Suppressor macrophage treated with lipopolysaccharide for 1 hour (primary cell): Measurements from ENCODE around the gene RPL18.
A peak's percentile ranks its signal among the peaks of the same experiment; 100 is the strongest.
"Not testable (repeated sequence)": the region's sequence is repeated elsewhere in the genome, so short reads cannot be mapped to it uniquely, and the experiment has no call there.

Source experiments
- DNase-seq, 3 donors: peaks; one replicate each; pipeline ENCODE4 v3.0.0-alpha.2; 2020 to 2022

The RPL18 gene

GRCh38 chr19:48618916-48619691 is at the start of gene RPL18, which contains the start of gene SPHK2:
RPL18 (minus strand) TSS chr19:48619178; CDS start chr19:48619143, 35 bp downstream.
SPHK2 (plus strand) TSS chr19:48619506; CDS start chr19:48620515, 1,009 bp downstream.
- peak; percentile 97 to 99 (median 98) for DNase-seq

DNA sequence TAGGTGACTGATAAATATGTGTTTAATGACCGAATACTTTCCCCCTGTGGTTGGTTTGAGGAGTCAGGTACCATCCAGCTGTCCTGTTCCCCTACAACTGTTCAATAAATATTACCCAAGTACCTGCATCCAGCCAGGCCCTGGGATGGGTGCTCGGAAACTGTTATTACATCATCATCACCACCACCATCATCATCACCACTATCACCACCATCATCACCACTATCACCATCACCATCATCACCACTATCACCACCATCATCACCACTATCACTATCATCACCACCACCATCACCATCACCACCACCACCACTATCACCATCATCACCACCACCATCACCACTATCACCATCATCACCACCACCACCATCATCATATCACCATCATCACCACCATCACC is 49.8 kb upstream of the RPL18 start:
- no peak for DNase-seq

DNA sequence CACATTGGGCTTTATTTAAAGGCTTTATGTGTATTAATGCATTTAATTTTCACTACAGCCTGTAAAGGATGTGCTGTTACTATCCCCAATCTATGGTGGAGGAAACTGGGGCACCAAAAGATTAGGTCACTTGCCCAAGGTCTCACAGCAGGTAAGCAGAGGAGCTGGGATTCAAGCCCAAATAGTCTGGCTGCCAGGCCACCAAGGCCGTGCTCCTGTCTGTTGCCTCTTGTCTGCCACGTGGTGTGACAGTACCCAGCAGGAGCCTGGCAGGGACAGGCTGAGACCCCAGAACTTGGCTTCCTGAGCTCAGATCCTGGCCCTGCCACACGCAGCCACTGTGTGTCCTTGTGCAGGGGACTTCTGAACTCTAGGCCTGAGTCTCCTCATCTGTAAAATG is 49.4 kb upstream of the RPL18 start:
- DNase-seq: no peak

DNA sequence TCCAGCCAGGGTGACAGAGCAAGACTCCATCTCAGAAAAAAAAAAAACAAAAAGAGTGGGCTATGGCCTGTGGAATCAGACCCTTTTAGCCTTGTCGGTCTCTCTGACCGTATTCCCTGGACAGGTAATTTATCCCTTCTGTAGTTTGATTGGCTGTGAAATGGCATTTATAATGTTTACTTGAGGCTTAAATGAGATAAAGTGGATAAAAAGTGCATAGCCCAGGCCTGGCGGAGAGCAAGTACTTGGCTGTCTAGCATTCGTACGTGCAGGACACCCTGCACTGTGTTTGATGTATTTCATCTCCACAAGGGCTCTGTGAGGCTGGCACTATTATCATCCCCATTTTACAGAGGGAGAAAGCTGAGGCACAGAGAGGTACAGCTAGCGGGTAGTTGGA is 46.8 kb upstream of the RPL18 start:
- DNase-seq: no peak

DNA sequence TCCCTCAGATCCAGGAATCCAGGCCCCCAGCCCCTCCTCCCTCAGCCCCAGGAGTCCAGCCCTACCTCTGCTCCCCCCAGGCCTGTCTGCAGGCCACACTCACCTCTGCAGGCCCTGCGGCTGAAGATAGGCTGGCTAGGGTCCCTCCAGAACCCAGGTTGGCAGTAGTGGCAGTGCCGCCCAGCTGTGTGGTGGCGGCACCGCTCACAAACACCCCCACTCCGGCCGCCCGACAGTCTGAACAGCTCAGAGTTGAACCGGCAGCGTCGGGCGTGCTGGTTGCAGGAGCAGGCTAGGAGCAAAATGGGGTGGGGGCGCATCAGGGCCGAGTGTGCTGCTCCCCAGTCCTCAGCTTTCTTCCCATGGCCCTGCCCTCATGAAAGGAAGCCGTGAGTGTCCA is 45.5 kb upstream of the RPL18 start:
- DNase-seq: no peak

DNA sequence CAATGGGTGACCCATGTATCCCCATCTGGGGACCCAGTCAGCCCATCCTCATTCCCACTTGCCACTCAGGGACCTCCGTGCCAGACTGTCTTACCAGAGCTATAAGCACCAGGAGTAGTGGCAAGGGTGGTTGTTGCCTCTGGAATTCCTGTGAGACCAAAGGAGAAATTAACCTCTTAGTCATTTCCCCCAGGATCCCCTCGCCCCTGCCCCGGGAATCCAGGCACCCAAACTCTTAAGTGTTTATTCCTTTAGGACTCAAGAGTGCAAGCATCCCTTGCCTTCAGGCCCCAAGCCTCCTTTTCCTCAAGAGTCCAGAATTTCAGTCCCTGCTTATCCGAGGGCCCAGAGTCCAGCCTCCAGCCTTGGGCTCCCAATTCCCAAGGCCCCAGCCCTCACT is 44.7 kb upstream of the RPL18 start:
- DNase-seq: no peak

GRCh38 chr19:48661711-48662090 is 42.7 kb upstream of the RPL18 start:
- DNase-seq: no peak

- DNase-seq: peak; percentile 93 to 95 (median 95)
Observed at GRCh38 chr19:48660852-48661710, 42.1 kb upstream of the RPL18 start.

DNA sequence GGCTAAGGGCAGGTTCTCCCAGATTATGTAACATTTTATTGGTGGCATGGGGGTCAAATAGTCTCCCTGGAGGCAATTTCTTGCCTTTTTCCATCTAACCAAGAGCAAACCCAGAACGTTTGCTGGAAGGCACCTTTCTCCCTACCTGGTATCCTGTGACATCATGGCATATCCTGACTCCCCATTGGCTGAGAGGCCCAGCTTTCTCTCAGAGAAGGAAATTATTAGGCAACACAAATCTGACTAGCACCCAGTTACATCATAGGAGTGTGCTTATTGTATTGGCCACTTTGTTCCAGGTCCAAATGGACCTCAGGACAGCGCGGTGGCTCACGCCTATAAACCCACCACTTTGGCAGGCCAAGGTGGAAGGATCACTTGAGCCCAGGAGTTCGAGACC is 40.8 kb upstream of the RPL18 start:
- peak; percentile 39 to 53 (median 48) for DNase-seq

DNA sequence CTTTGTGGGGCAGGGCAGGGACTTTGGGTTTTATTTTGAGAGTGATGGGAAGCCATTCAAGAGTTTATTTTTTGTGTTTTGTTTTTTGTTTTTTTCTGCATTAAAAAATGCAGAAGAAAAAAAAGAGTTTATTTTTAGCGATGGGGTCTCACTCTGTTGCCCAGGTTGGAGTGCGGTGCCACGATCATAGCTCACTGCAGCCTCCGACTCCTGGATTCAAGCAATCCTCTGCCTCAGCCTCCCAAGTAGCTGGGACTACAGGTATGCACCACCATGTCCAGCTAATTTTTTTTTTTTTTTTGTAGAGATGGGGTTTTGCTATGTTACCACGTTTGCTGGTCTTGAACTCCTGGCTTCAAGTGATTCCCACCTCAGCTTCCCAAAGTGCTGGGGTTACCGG is 39.5 kb upstream of the RPL18 start:
- DNase-seq: no peak

DNA sequence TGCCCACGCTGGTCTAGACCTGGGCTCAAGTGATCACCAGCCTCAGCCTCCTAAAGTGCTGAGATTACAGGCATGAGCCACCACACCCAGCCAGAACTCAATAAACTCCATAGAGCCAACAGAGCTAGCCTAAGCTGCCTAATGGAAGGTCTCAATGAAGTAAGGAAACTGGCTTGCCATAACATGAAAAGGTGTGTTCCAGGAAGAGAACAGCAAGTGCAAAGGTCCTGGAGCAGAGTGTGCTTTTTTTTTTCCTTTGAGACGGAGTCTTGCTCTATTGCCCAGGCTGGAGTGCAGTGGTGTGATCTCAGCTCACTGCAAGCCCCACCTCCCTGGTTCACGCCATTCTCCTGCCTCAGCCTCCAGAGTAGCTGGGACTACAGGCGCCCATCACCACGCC is 38.9 kb upstream of the RPL18 start:
- not testable (repeated sequence) for DNase-seq

- DNase-seq: no peak
Observed at GRCh38 chr19:48656840-48657474, 38.0 kb upstream of the RPL18 start.

- no peak for DNase-seq
Observed at GRCh38 chr19:48654299-48655059, 35.5 kb upstream of the RPL18 start.

GRCh38 chr19:48651683-48652048 is 32.7 kb upstream of the RPL18 start:
- DNase-seq: no peak

- no peak for DNase-seq
Observed at GRCh38 chr19:48650974-48651682, 32.1 kb upstream of the RPL18 start.

DNA sequence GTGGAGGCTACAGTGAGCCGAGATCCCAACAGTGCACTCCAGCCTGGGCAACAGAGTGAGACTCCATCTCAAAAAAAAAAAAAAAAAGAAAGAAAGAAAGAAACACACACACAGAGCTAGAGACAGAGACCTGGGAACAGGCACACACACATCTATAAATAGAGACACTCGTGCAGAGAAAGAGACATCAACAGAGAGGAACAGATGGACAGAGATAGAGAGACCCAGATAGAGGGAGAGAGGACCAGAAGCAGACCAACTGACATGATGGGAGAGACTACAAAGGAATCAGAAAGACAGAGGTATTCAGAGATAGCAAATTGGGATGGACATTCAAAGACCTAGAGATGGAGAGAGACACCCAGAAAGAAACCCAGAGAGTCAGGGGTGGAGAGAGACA is 29.2 kb upstream of the RPL18 start:
- no peak for DNase-seq

DNA sequence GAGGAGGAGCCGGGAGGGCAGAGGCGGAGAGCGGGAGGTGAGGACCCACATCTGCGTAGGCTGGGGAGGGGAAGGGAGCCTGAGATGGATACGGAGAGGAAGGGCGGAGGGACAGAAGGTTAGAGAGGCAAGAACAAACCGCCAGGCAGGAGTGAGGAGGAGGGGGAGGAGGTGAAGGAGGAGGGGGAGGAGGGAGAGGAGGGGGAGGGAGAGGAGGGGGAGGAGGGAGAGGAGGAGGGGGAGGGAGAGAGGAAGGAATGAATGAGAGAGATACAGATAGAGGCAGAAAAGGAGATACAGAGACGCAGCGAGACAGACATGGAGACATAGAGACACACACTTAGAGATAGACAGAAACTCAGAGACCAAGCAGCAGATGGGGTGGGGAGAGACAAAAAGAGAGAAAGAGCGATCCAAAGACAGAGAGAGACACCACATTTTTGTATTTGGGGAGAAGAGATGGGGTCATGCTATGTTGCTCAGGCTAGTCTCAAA is 27.8 kb upstream of the RPL18 start:
- no peak for DNase-seq

- DNase-seq: peak; percentile 86 to 93 (median 92)
Observed at GRCh38 chr19:48646001-48646721, 27.2 kb upstream of the RPL18 start, which contains the start of gene CA11. CA11 (minus strand) TSS chr19:48646187; CDS start chr19:48645632, 555 bp downstream.

DNA sequence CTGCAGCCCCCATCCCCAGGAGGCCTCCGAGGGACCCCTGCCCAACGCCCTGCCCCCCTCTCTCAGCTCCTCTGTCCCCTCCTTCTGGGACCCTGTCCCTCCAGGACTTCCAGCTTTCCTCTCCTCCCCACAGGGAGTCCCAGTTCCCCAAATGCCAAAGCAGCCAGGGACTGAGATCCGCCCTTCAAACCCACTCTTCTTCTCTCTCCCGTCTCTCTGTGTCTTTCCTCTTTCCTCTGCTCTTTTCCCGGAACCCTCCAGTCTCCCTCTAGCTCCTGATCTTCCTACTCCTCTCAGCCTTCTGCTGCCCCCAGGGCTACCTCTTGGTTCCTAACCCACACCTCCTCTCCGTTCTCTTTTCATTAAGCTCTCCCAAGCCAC is 26.6 kb upstream of the RPL18 start:
- peak in 1 of 3 donors; percentile 38 for DNase-seq

GRCh38 chr19:48644839-48645619 is 26.1 kb upstream of the RPL18 start:
- peak; percentile 63 to 81 (median 75) for DNase-seq
